WTC11 (cell line): Measurements from ENCODE around the gene PTAR1. TPM values are rescaled to one million over a fixed set of nuclear protein-coding genes. Genes with fewer than 3 reads are reported as not detected.

ENCODE experiments used
- ATAC-seq: fragments of 200-7000 bp; cut with Tn5 transposase; 2 replicates; pipeline ENCODE4 v1.10.0; 2021; ENCODE audit warnings: mild to moderate bottlenecking, moderate library complexity
- CTCF ChIA-PET: fragments of 300-600 bp; sonication (Branson Sonifier 250); formaldehyde crosslinking; loops from one replicate; lab custom pipeline; 2021; ENCODE audit warnings: antibody characterized with exemption; lab: Charles Lee
- POLR2A ChIA-PET: fragments of 350-600 bp; sonication (Branson Sonifier 250); formaldehyde crosslinking; loops from one replicate; lab custom pipeline; 2021; ENCODE audit warnings: antibody characterized with exemption; lab: Charles Lee
- DNase-seq: peaks from one replicate; pipeline ENCODE4 v3.0.0; 2021; ENCODE audit warnings: low spot score
- H3K27ac Mint-ChIP-seq: 2 replicates; pipeline ENCODE4 v1.8.0; 2021; ENCODE audit warnings: mixed read lengths
- H3K27me3 Mint-ChIP-seq: 2 replicates; pipeline ENCODE4 v1.8.0; 2021; ENCODE audit warnings: low read depth, mild to moderate bottlenecking, moderate library complexity, mixed read lengths
- H3K36me3 Mint-ChIP-seq: 2 replicates; pipeline ENCODE4 v1.8.0; 2021; ENCODE audit warnings: mixed read lengths
- H3K4me1 Mint-ChIP-seq: 2 replicates; pipeline ENCODE4 v1.8.0; 2022; ENCODE audit warnings: mixed read lengths
- H3K4me3 Mint-ChIP-seq: 2 replicates; pipeline ENCODE4 v1.8.0; 2021; ENCODE audit warnings: mild to moderate bottlenecking, moderate library complexity, mixed read lengths
- H3K9me3 Mint-ChIP-seq: 2 replicates; pipeline ENCODE4 v1.8.0; 2021; ENCODE audit warnings: mixed read lengths
- ESRRA ChIP-seq: sonication (generic); formaldehyde crosslinking; IDR thresholded peaks from 2 replicates; pipeline ENCODE4 v1.8.1; 2022; ENCODE audit warnings: mild to moderate bottlenecking, missing genetic modification reagents, borderline replicate concordance
- FOXK1 ChIP-seq: sonication (generic); formaldehyde crosslinking; IDR thresholded peaks from 2 replicates; pipeline ENCODE4 v1.8.0; 2022; ENCODE audit warnings: mild to moderate bottlenecking, moderate library complexity, missing genetic modification reagents
- KAT7 ChIP-seq: sonication (generic); formaldehyde crosslinking; IDR thresholded peaks from 2 replicates; pipeline ENCODE4 v1.8.1; 2023; ENCODE audit warnings: missing genetic modification reagents, mild to moderate bottlenecking, borderline replicate concordance
- NR3C1 ChIP-seq: sonication (generic); formaldehyde crosslinking; conservative IDR thresholded peaks from 2 replicates; pipeline ENCODE4 v1.8.1; 2023; ENCODE audit warnings: low read depth, mild to moderate bottlenecking, missing genetic modification reagents
- PRRX2 ChIP-seq: fragments of 250-450 bp; sonication (Bioruptor Pico); IDR thresholded peaks from 2 replicates; pipeline ENCODE4 v1.8.0; 2021; ENCODE audit warnings: mild to moderate bottlenecking
- SOX15 ChIP-seq: fragments of 250-450 bp; sonication (Bioruptor Pico); IDR thresholded peaks from 2 replicates; pipeline ENCODE4 v1.9.0; 2021; ENCODE audit warnings: mild to moderate bottlenecking
- SP1 ChIP-seq: sonication (generic); formaldehyde crosslinking; conservative IDR thresholded peaks from 2 replicates; pipeline ENCODE4 v1.8.1; 2022; ENCODE audit warnings: missing genetic modification reagents
- TEAD1 ChIP-seq: sonication (generic); formaldehyde crosslinking; IDR thresholded peaks from 2 replicates; pipeline ENCODE4 v1.8.0; 2022; ENCODE audit warnings: mild to moderate bottlenecking, missing genetic modification reagents
- TP53 ChIP-seq: sonication (generic); formaldehyde crosslinking; IDR thresholded peaks from 2 replicates; pipeline ENCODE4 v1.8.1; 2023; ENCODE audit warnings: mild to moderate bottlenecking, missing genetic modification reagents
- ZNF416 ChIP-seq: fragments of 250-450 bp; sonication (Bioruptor Pico); IDR thresholded peaks from 2 replicates; pipeline ENCODE4 v1.9.0; 2021; ENCODE audit warnings: mild to moderate bottlenecking, inconsistent platforms
- total RNA-seq: library from RNA; stranded (reverse); gene quantifications from 3 replicates; pipeline ENCODE4 v1.2.3, GENCODE V29; 2021
- TF ChIP-seq, protein P1 (sequence below): sonication (generic); formaldehyde crosslinking; IDR thresholded peaks from 2 replicates; pipeline ENCODE4 v1.8.1; 2023; ENCODE audit warnings: mild to moderate bottlenecking, missing genetic modification reagents, borderline replicate concordance
- TF ChIP-seq, protein P2 (sequence below): sonication (generic); formaldehyde crosslinking; IDR thresholded peaks from 2 replicates; pipeline ENCODE4 v1.8.0; 2023; ENCODE audit warnings: mild to moderate bottlenecking, missing genetic modification reagents
- TF ChIP-seq, protein P3 (sequence below): sonication (generic); formaldehyde crosslinking; IDR thresholded peaks from 2 replicates; pipeline ENCODE4 v1.8.0; 2022; ENCODE audit warnings: mild to moderate bottlenecking, missing genetic modification reagents
- TF ChIP-seq, protein P4 (sequence below): sonication (generic); formaldehyde crosslinking; IDR thresholded peaks from 2 replicates; pipeline ENCODE4 v1.8.1; 2023; ENCODE audit warnings: mild to moderate bottlenecking, missing genetic modification reagents, moderate library complexity
- TF ChIP-seq, protein P5 (sequence below): sonication (generic); formaldehyde crosslinking; IDR thresholded peaks from 2 replicates; pipeline ENCODE4 v1.8.0; 2022; ENCODE audit warnings: mild to moderate bottlenecking, missing genetic modification reagents
- TF ChIP-seq, protein P6 (sequence below): fragments of 200-600 bp; IDR thresholded peaks from 2 replicates; pipeline ENCODE4 v1.8.0; 2022; ENCODE audit warnings: antibody characterized with exemption
- TF ChIP-seq, protein P7 (sequence below): sonication (generic); formaldehyde crosslinking; IDR thresholded peaks from 2 replicates; pipeline ENCODE4 v1.8.1; 2022; ENCODE audit warnings: mild to moderate bottlenecking, missing genetic modification reagents, moderate library complexity, borderline replicate concordance
- TF ChIP-seq, protein P8 (sequence below): sonication (generic); formaldehyde crosslinking; IDR thresholded peaks from 2 replicates; pipeline ENCODE4 v1.8.1; 2022; ENCODE audit warnings: low read depth, missing genetic modification reagents, borderline replicate concordance

The PTAR1 gene
- total RNA-seq, 1 experiment from 2014 or later: 90.8 TPM

DNA sequence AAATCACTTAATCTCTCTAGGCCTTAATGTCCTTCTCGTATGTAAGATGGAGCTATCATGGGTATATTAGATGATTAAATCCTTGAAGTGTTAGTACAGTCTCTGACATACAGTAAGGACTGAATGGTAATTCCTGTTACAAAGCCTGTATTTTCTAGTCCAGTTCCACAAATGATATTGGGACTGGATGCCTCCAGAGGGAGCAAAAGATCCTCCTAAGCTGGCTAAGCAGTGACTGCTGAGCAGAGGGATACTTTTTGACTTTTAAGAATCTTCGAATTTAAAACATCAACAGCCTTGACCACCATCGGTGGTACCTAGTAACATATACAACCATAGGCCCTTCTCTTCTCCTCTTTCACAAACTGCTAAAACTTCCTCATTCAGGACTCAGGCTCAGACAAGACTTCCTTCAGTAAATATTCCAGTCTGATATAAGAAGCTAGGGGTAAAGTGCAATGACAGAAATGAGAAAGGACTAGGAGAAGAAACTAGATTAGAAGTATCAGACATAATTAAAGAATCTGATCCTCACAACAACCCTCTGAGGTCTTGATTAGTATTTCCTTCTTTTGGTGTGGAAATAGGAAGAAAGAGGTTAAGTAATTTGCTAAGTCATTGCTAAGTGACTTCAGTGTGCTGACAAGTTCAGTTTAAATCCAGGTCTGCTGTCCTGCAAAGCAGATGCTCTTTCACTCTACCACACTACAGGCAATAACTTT is 13.9 kb downstream of the PTAR1 start:
- H3K27ac Mint-ChIP-seq: peak overlapping the region; percentile 38
- CTCF ChIA-PET: interaction anchor here (0.9 to 2.2 kb wide), 10 partner anchors 11 to 367 kb away, joined by 3 to 12 read pairs (median 4); partner anchors contain the start of gene PTAR1
- H3K4me3 Mint-ChIP-seq: no peak overlapping the region
- ATAC-seq (peak; percentile 56), DNase-seq (no peak)
- TF ChIP-seq ZNF416 (CRISPR knock-in tag) (no peak), TEAD1 (CRISPR knock-in tag) (no peak), KAT7 (no peak), SOX15 (CRISPR knock-in tag) (no peak), PRRX2 (CRISPR knock-in tag) (no peak), ESRRA (no peak), SP1 (CRISPR knock-in tag) (no peak), NR3C1 (CRISPR knock-in tag) (no peak), TP53 (CRISPR knock-in tag) (no peak), FOXK1 (CRISPR knock-in tag) (no peak)
- TF ChIP-seq, protein P1, sequence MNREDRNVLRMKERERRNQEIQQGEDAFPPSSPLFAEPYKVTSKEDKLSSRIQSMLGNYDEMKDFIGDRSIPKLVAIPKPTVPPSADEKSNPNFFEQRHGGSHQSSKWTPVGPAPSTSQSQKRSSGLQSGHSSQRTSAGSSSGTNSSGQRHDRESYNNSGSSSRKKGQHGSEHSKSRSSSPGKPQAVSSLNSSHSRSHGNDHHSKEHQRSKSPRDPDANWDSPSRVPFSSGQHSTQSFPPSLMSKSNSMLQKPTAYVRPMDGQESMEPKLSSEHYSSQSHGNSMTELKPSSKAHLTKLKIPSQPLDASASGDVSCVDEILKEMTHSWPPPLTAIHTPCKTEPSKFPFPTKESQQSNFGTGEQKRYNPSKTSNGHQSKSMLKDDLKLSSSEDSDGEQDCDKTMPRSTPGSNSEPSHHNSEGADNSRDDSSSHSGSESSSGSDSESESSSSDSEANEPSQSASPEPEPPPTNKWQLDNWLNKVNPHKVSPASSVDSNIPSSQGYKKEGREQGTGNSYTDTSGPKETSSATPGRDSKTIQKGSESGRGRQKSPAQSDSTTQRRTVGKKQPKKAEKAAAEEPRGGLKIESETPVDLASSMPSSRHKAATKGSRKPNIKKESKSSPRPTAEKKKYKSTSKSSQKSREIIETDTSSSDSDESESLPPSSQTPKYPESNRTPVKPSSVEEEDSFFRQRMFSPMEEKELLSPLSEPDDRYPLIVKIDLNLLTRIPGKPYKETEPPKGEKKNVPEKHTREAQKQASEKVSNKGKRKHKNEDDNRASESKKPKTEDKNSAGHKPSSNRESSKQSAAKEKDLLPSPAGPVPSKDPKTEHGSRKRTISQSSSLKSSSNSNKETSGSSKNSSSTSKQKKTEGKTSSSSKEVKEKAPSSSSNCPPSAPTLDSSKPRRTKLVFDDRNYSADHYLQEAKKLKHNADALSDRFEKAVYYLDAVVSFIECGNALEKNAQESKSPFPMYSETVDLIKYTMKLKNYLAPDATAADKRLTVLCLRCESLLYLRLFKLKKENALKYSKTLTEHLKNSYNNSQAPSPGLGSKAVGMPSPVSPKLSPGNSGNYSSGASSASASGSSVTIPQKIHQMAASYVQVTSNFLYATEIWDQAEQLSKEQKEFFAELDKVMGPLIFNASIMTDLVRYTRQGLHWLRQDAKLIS: no peak
- TF ChIP-seq, protein P2, sequence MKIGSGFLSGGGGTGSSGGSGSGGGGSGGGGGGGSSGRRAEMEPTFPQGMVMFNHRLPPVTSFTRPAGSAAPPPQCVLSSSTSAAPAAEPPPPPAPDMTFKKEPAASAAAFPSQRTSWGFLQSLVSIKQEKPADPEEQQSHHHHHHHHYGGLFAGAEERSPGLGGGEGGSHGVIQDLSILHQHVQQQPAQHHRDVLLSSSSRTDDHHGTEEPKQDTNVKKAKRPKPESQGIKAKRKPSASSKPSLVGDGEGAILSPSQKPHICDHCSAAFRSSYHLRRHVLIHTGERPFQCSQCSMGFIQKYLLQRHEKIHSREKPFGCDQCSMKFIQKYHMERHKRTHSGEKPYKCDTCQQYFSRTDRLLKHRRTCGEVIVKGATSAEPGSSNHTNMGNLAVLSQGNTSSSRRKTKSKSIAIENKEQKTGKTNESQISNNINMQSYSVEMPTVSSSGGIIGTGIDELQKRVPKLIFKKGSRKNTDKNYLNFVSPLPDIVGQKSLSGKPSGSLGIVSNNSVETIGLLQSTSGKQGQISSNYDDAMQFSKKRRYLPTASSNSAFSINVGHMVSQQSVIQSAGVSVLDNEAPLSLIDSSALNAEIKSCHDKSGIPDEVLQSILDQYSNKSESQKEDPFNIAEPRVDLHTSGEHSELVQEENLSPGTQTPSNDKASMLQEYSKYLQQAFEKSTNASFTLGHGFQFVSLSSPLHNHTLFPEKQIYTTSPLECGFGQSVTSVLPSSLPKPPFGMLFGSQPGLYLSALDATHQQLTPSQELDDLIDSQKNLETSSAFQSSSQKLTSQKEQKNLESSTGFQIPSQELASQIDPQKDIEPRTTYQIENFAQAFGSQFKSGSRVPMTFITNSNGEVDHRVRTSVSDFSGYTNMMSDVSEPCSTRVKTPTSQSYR (CRISPR knock-in tag): no peak
- TF ChIP-seq, protein P3, sequence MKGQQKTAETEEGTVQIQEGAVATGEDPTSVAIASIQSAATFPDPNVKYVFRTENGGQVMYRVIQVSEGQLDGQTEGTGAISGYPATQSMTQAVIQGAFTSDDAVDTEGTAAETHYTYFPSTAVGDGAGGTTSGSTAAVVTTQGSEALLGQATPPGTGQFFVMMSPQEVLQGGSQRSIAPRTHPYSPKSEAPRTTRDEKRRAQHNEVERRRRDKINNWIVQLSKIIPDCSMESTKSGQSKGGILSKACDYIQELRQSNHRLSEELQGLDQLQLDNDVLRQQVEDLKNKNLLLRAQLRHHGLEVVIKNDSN (CRISPR knock-in tag): no peak
- TF ChIP-seq, protein P4, sequence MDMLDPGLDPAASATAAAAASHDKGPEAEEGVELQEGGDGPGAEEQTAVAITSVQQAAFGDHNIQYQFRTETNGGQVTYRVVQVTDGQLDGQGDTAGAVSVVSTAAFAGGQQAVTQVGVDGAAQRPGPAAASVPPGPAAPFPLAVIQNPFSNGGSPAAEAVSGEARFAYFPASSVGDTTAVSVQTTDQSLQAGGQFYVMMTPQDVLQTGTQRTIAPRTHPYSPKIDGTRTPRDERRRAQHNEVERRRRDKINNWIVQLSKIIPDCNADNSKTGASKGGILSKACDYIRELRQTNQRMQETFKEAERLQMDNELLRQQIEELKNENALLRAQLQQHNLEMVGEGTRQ (CRISPR knock-in tag): no peak
- TF ChIP-seq, protein P5, sequence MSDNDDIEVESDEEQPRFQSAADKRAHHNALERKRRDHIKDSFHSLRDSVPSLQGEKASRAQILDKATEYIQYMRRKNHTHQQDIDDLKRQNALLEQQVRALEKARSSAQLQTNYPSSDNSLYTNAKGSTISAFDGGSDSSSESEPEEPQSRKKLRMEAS (CRISPR knock-in tag): no peak
- TF ChIP-seq, protein P6, sequence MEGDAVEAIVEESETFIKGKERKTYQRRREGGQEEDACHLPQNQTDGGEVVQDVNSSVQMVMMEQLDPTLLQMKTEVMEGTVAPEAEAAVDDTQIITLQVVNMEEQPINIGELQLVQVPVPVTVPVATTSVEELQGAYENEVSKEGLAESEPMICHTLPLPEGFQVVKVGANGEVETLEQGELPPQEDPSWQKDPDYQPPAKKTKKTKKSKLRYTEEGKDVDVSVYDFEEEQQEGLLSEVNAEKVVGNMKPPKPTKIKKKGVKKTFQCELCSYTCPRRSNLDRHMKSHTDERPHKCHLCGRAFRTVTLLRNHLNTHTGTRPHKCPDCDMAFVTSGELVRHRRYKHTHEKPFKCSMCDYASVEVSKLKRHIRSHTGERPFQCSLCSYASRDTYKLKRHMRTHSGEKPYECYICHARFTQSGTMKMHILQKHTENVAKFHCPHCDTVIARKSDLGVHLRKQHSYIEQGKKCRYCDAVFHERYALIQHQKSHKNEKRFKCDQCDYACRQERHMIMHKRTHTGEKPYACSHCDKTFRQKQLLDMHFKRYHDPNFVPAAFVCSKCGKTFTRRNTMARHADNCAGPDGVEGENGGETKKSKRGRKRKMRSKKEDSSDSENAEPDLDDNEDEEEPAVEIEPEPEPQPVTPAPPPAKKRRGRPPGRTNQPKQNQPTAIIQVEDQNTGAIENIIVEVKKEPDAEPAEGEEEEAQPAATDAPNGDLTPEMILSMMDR: no peak
- TF ChIP-seq, protein P7, sequence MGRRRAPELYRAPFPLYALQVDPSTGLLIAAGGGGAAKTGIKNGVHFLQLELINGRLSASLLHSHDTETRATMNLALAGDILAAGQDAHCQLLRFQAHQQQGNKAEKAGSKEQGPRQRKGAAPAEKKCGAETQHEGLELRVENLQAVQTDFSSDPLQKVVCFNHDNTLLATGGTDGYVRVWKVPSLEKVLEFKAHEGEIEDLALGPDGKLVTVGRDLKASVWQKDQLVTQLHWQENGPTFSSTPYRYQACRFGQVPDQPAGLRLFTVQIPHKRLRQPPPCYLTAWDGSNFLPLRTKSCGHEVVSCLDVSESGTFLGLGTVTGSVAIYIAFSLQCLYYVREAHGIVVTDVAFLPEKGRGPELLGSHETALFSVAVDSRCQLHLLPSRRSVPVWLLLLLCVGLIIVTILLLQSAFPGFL (CRISPR knock-in tag): no peak
- TF ChIP-seq, protein P8, sequence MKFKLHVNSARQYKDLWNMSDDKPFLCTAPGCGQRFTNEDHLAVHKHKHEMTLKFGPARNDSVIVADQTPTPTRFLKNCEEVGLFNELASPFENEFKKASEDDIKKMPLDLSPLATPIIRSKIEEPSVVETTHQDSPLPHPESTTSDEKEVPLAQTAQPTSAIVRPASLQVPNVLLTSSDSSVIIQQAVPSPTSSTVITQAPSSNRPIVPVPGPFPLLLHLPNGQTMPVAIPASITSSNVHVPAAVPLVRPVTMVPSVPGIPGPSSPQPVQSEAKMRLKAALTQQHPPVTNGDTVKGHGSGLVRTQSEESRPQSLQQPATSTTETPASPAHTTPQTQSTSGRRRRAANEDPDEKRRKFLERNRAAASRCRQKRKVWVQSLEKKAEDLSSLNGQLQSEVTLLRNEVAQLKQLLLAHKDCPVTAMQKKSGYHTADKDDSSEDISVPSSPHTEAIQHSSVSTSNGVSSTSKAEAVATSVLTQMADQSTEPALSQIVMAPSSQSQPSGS (CRISPR knock-in tag): no peak
- peaks cover 41% of the 10 kb centered on the region for H3K36me3 Mint-ChIP-seq
- H3K27me3 Mint-ChIP-seq: no peaks in the 10 kb centered on the region
- H3K9me3 Mint-ChIP-seq: no peaks in the 10 kb centered on the region
- POLR2A ChIA-PET: no interaction called here
- H3K4me1 Mint-ChIP-seq: peaks cover 35% of the 10 kb centered on the region
